ENCODE results near the gene PCDHGA3.

PCDHGA3 gene

DNA sequence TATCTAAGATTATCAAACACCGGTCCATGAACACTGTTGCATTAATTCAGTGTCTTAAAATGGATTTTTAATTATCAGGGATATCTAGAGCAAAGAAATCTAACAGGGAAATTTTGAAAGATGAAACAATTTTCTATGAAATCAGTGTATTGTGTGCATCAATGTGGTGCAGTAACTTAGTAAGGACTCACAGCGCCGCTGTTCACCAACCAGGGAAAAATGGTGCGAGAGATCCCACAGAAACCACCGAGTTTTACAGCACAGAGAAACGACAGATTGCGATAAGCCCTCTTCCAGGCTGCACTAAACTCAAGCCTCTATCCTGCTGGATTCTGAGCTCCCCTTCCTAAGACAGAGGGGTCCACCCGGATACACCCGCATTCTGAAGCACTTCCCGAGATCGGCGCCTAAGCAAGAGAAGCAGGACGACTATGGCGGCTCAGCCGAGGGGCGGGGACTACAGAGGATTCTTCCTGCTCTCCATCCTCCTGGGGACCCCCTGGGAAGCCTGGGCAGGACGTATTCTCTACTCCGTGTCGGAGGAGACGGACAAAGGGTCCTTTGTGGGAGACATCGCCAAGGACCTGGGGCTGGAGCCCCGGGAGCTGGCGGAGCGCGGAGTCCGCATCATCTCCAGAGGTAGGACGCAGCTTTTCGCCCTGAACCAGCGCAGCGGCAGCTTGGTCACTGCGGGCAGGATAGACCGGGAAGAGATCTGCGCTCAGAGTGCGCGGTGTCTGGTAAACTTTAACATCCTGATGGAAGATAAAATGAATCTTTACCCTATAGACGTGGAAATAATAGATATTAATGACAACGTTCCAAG is 39.1 kb downstream of the PCDHGA3 start, which contains the start of gene PCDHGA7:
PCDHGA7 (plus strand) TSS at position 274 of the 826 bp plus-strand sequence; CDS start at position 432, 158 bp downstream.
- POLR2A ChIA-PET: no interaction called here
- Histone ChIP-seq H3K9me3 (ENCODE audit: control insufficient read depth, insufficient read depth, low read depth, low read length) (no peaks in the 10 kb centered on the region), H3K27ac (ENCODE audit: extremely low read depth, low read depth, low read length) (no peak within 1 kb of the TSS), H3K4me1 (ENCODE audit: control insufficient read depth, insufficient read depth, low read length) (no peaks in the 10 kb centered on the region), H3K36me3 (ENCODE audit: control insufficient read depth in 2 of 2, insufficient read depth in 1 of 2, low read length in 2 of 2) (no peaks in the 10 kb centered on the region), H3K4me3 (ENCODE audit: low read depth, low read length) (peak within 1 kb of the TSS; percentile 40)
- TF ChIP-seq ZNF140 (tag by site-specific recombination; IDR thresholded peaks at IDR 0.05) (no peak), ZBTB1 (tag by site-specific recombination; IDR thresholded peaks at IDR 0.05) (no peak), ZNF324 (tag by site-specific recombination; IDR thresholded peaks at IDR 0.05) (no peak), ZNF404 (tag by site-specific recombination; IDR thresholded peaks at IDR 0.05) (no peak), TCF7L2 (IDR thresholded peaks at IDR 0.05; ENCODE audit: borderline replicate concordance, low read depth, low read length) (no peak)
- CTCF ChIA-PET: interaction anchor here (0.6 to 1.7 kb wide), 11 partner anchors 9 to 513 kb away, joined by 3 to 8 read pairs (median 4); partner anchors contain the start of genes PCDHGA3, PCDHGA8 and PCDHGB5

DNA sequence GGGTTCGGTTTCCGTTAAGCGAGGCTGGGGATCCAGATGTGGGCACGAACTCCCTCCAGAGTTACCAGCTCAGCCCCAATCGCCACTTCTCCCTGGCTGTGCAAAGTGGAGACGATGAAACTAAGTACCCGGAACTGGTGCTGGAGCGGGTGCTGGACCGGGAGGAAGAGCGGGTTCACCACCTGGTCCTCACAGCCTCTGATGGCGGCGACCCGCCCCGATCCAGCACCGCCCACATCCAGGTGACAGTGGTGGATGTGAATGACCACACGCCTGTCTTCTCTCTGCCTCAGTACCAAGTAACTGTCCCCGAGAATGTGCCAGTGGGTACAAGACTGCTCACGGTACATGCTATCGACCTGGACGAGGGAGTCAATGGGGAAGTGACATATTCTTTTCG is 39.7 kb downstream of the PCDHGA3 start:
- POLR2A ChIA-PET: no interaction called here
- Histone ChIP-seq H3K4me3 (ENCODE audit: low read depth, low read length) (no peak overlapping the region), H3K9me3 (ENCODE audit: control insufficient read depth, insufficient read depth, low read depth, low read length) (no peaks in the 10 kb centered on the region), H3K36me3 (ENCODE audit: control insufficient read depth in 2 of 2, insufficient read depth in 1 of 2, low read length in 2 of 2) (no peaks in the 10 kb centered on the region), H3K4me1 (ENCODE audit: control insufficient read depth, insufficient read depth, low read length) (no peaks in the 10 kb centered on the region), H3K27ac (ENCODE audit: extremely low read depth, low read depth, low read length) (no peak overlapping the region)
- CTCF ChIA-PET: interaction anchor here (0.7 to 1.7 kb wide), 6 partner anchors 9 to 181 kb away, joined by 3 to 8 read pairs (median 4); partner anchors contain the start of genes PCDHGA8 and PCDHGB5
- no peak for TF ChIP-seq GFI1B (tag by site-specific recombination; IDR thresholded peaks at IDR 0.05)
- TF ChIP-seq, protein P1, sequence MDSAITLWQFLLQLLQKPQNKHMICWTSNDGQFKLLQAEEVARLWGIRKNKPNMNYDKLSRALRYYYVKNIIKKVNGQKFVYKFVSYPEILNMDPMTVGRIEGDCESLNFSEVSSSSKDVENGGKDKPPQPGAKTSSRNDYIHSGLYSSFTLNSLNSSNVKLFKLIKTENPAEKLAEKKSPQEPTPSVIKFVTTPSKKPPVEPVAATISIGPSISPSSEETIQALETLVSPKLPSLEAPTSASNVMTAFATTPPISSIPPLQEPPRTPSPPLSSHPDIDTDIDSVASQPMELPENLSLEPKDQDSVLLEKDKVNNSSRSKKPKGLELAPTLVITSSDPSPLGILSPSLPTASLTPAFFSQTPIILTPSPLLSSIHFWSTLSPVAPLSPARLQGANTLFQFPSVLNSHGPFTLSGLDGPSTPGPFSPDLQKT (IDR thresholded peaks at IDR 0.05; ENCODE audit: borderline replicate concordance, low read depth, low read length): no peak
- TF ChIP-seq YY2 (tag by site-specific recombination; IDR thresholded peaks at IDR 0.05): no peak
- no peak for TF ChIP-seq ZNF239 (tag by site-specific recombination; IDR thresholded peaks at IDR 0.05)
- TF ChIP-seq ZNF561 (tag by site-specific recombination; IDR thresholded peaks at IDR 0.05; ENCODE audit: borderline replicate concordance): no peak
- TF ChIP-seq, protein P2, sequence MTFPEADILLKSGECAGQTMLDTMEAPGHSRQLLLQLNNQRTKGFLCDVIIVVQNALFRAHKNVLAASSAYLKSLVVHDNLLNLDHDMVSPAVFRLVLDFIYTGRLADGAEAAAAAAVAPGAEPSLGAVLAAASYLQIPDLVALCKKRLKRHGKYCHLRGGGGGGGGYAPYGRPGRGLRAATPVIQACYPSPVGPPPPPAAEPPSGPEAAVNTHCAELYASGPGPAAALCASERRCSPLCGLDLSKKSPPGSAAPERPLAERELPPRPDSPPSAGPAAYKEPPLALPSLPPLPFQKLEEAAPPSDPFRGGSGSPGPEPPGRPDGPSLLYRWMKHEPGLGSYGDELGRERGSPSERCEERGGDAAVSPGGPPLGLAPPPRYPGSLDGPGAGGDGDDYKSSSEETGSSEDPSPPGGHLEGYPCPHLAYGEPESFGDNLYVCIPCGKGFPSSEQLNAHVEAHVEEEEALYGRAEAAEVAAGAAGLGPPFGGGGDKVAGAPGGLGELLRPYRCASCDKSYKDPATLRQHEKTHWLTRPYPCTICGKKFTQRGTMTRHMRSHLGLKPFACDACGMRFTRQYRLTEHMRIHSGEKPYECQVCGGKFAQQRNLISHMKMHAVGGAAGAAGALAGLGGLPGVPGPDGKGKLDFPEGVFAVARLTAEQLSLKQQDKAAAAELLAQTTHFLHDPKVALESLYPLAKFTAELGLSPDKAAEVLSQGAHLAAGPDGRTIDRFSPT (tag by site-specific recombination; IDR thresholded peaks at IDR 0.05): no peak
- TF ChIP-seq, protein P3, sequence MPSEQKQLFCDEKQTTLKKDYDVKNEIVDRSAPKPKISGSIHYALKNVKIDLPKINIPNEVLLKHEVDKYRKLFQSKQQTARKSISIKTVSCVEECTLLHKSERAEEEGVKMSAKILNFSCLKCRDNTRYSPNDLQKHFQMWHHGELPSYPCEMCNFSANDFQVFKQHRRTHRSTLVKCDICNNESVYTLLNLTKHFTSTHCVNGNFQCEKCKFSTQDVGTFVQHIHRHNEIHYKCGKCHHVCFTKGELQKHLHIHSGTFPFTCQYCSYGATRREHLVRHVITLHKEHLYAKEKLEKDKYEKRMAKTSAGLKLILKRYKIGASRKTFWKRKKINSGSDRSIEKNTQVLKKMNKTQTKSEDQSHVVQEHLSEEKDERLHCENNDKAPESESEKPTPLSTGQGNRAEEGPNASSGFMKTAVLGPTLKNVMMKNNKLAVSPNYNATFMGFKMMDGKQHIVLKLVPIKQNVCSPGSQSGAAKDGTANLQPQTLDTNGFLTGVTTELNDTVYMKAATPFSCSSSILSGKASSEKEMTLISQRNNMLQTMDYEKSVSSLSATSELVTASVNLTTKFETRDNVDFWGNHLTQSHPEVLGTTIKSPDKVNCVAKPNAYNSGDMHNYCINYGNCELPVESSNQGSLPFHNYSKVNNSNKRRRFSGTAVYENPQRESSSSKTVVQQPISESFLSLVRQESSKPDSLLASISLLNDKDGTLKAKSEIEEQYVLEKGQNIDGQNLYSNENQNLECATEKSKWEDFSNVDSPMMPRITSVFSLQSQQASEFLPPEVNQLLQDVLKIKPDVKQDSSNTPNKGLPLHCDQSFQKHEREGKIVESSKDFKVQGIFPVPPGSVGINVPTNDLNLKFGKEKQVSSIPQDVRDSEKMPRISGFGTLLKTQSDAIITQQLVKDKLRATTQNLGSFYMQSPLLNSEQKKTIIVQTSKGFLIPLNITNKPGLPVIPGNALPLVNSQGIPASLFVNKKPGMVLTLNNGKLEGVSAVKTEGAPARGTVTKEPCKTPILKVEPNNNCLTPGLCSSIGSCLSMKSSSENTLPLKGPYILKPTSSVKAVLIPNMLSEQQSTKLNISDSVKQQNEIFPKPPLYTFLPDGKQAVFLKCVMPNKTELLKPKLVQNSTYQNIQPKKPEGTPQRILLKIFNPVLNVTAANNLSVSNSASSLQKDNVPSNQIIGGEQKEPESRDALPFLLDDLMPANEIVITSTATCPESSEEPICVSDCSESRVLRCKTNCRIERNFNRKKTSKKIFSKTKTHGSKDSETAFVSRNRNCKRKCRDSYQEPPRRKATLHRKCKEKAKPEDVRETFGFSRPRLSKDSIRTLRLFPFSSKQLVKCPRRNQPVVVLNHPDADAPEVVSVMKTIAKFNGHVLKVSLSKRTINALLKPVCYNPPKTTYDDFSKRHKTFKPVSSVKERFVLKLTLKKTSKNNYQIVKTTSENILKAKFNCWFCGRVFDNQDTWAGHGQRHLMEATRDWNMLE (tag by site-specific recombination; conservative IDR thresholded peaks at IDR 0.05; ENCODE audit: low read depth): no peak
- TF ChIP-seq, protein P4, sequence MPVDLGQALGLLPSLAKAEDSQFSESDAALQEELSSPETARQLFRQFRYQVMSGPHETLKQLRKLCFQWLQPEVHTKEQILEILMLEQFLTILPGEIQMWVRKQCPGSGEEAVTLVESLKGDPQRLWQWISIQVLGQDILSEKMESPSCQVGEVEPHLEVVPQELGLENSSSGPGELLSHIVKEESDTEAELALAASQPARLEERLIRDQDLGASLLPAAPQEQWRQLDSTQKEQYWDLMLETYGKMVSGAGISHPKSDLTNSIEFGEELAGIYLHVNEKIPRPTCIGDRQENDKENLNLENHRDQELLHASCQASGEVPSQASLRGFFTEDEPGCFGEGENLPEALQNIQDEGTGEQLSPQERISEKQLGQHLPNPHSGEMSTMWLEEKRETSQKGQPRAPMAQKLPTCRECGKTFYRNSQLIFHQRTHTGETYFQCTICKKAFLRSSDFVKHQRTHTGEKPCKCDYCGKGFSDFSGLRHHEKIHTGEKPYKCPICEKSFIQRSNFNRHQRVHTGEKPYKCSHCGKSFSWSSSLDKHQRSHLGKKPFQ (tag by site-specific recombination; IDR thresholded peaks at IDR 0.05): no peak
- TF ChIP-seq ZNF701 (tag by site-specific recombination; IDR thresholded peaks at IDR 0.05): no peak
- TF ChIP-seq ZNF585B (tag by site-specific recombination; IDR thresholded peaks at IDR 0.05): no peak
- no peak for TF ChIP-seq ZNF266 (tag by site-specific recombination; IDR thresholded peaks at IDR 0.05; ENCODE audit: low read depth)
- no peak for TF ChIP-seq ZNF510 (tag by site-specific recombination; IDR thresholded peaks at IDR 0.05; ENCODE audit: insufficient replicate concordance)
- no peak for TF ChIP-seq YY1 (tag by site-specific recombination; IDR thresholded peaks at IDR 0.05)
- no peak for TF ChIP-seq ZNF248 (tag by site-specific recombination; IDR thresholded peaks at IDR 0.05)
- no peak for TF ChIP-seq ZIC2 (tag by site-specific recombination; IDR thresholded peaks at IDR 0.05)

Data from HEK293 (cell line).